Tibial nerve (tissue), 4 donors: ENCODE measurements around the gene FIP1L1. TPM values are rescaled to one million over a fixed set of nuclear protein-coding genes. Genes with fewer than 3 reads are reported as not detected.

Experiments
- DNase-seq, 2 donors: peaks; one replicate each; pipeline ENCODE4 v3.0.0-alpha.2; 2019; ENCODE audit warnings: low spot score in 2 of 2
- H3K27ac ChIP-seq, 4 donors: fragments of 200-600 bp; sonication (generic) in 3 of 4; one replicate each; pipeline ENCODE4 v1.5.1; 2017 to 2019; ENCODE audit warnings: mild to moderate bottlenecking in 1 of 4
- H3K27me3 ChIP-seq, 2 donors: fragments of 200-600 bp; sonication (generic) in 1 of 2; one replicate each; pipeline versions ENCODE4 v1.5.1 to v1.6.0; 2017 to 2019
- H3K36me3 ChIP-seq, 3 donors: fragments of 200-600 bp; sonication (generic); one replicate each; pipeline ENCODE4 v1.5.1; 2018 to 2019
- H3K4me1 ChIP-seq, 4 donors: fragments of 200-600 bp; sonication (generic) in 3 of 4; one replicate each; pipeline ENCODE4 v1.5.1; 2017 to 2019
- H3K4me3 ChIP-seq, 4 donors: fragments of 200-600 bp; sonication (generic) in 3 of 4; one replicate each; pipeline ENCODE4 v1.5.1; 2017 to 2019; ENCODE audit warnings: mild to moderate bottlenecking in 1 of 4, moderate library complexity in 1 of 4
- H3K9me3 ChIP-seq, 4 donors: fragments of 200-600 bp; sonication (generic) in 3 of 4; one replicate each; pipeline ENCODE4 v1.5.1; 2017 to 2019
- CTCF ChIP-seq, 5 experiments: fragments of 200-600 bp in 3 of 5; fragments of 450-650 bp in 2 of 5; sonication (generic) in 3 of 5; IDR thresholded peaks; one replicate each; pipeline ENCODE4 v1.5.1; 2016 to 2019; ENCODE audit warnings: antibody characterized with exemption in 5 of 5, mild to moderate bottlenecking in 3 of 5, moderate library complexity in 2 of 5
- EP300 ChIP-seq, 2 donors: sonication (generic); formaldehyde crosslinking; IDR thresholded peaks; one replicate each; pipeline ENCODE4 v1.6.1; 2017; ENCODE audit warnings: antibody characterized with exemption in 2 of 2, mild to moderate bottlenecking in 1 of 2
- POLR2A ChIP-seq, 2 donors: fragments of 450-650 bp; IDR thresholded peaks; one replicate each; pipeline ENCODE4 v1.6.1; 2017; ENCODE audit warnings: antibody characterized with exemption in 2 of 2, mild to moderate bottlenecking in 2 of 2, moderate library complexity in 2 of 2
- WGBS, 2 donors: methylation state at CpG; one replicate each; pipeline ENCODE4 v1.1.5; 2018; 5-methylcytosine and 5-hydroxymethylcytosine counted together
- total RNA-seq, 4 donors: library from RNA; depleted of rRNA; stranded (reverse); fragments of >200 nt; gene quantifications; one replicate each; pipeline ENCODE4 v1.1.0, GENCODE V29; 2016

FIP1L1 gene
- total RNA-seq, 4 donors from 2014 or later = 43.2 to 56.4 (median 51.8) TPM

DNA sequence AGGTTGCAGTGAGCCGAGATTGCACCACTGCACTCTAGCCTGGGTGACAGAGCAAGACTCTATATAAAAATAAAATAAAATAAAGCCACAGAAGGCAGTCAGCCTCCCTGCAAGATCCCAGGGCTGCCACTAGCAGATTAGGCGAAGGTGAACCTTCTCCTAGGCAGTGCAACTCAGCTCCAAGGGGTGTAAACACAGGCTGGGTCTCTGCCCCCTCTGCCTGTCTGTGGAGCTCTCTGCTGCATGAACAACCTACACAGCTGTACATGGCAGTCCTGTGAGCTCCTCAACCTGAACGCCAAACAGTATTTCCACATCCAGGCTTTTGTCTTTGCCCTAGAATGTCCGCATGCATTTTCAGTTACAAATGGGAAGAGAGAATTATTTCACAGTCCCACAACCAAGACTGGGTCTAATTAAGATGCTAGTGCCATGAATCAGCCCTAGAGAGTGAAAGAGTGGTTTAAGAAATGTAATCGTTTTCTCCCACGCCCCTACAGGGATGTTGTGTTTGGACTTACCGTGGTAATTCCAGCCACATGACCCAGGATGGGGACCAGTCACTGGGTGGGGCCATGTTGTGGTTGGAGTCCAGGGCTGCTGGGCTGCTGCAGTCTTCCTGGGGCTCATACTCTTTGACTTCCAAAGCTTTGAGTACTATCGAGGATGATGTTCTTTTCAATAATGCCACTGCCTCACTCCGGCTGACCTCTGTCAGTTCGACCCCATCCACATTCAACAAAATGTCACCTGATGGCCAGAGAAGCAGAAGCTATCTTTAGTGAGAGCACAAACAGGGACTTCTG lies 99.0 kb downstream of the FIP1L1 start:
- 72% methylated on average over 10 of the region's 10 CpGs for WGBS, 2 donors
- Histone ChIP-seq H3K27ac (peak overlapping the region in 1 of 4 donors; percentile 2), H3K36me3 (no peaks in the 10 kb centered on the region), H3K9me3 (no peaks in the 10 kb centered on the region), H3K27me3 (no peaks in the 10 kb centered on the region), H3K4me1 (peaks cover 0 to 17% (median 0%) of the 10 kb centered on the region in 4 donors), H3K4me3 (no peak overlapping the region)
- TF ChIP-seq POLR2A (IDR thresholded peaks at IDR 0.05) (no peak), CTCF (IDR thresholded peaks at IDR 0.05) (no peak), EP300 (IDR thresholded peaks at IDR 0.05) (no peak)
- DNase-seq = peak in 1 of 2 donors; percentile 25

DNA sequence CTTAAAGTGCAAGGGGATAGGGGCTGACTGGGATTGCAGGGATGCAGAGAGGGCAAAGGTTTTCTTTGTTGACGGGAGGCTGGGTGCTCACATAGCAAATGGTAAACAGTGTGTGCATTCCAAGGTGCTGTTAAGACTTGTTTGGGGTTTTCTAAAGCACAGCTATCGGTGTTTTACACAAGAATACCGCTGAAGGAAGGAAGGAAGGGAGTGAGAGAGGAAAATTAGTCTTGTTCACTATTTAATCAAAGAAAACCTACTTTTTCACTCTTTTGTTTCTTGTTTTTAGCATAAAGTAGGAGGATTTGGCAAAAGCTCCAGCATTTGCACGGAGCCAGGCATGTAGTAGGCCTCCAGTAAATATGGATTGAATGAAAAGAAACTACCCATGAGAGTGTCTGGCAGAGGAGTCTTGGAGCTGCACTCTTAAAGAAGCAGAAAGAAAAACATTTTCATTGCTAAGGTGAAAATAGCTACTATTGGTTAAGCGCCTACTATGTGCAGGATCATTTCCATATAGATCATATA lies 99.7 kb downstream of the FIP1L1 start:
- 55 to 59% methylated on average over 5 of the region's 5 CpGs for WGBS, 2 donors
- Histone ChIP-seq H3K4me3 (no peak overlapping the region), H3K9me3 (no peaks in the 10 kb centered on the region), H3K27ac (peak overlapping the region in 1 of 4 donors; percentile 2), H3K27me3 (no peaks in the 10 kb centered on the region), H3K36me3 (no peaks in the 10 kb centered on the region), H3K4me1 (peaks cover 0 to 17% (median 0%) of the 10 kb centered on the region in 4 donors)
- DNase-seq = no peak
- TF ChIP-seq EP300 (IDR thresholded peaks at IDR 0.05) (no peak), CTCF (IDR thresholded peaks at IDR 0.05) (no peak), POLR2A (IDR thresholded peaks at IDR 0.05) (no peak)

GRCh38 chr4:53477636-53478035 lies 100.2 kb downstream of the FIP1L1 start:
- Histone ChIP-seq H3K27me3 (no peaks in the 10 kb centered on the region), H3K4me1 (peaks cover 0 to 17% (median 0%) of the 10 kb centered on the region in 4 donors), H3K36me3 (no peaks in the 10 kb centered on the region), H3K4me3 (no peak overlapping the region), H3K9me3 (no peaks in the 10 kb centered on the region), H3K27ac (no peak overlapping the region)
- DNase-seq = no peak
- TF ChIP-seq POLR2A (IDR thresholded peaks at IDR 0.05) (no peak), EP300 (IDR thresholded peaks at IDR 0.05) (no peak), CTCF (IDR thresholded peaks at IDR 0.05) (no peak)
- WGBS, 2 donors = 76 to 89% methylated on average over 1 of the region's 1 CpG

DNA sequence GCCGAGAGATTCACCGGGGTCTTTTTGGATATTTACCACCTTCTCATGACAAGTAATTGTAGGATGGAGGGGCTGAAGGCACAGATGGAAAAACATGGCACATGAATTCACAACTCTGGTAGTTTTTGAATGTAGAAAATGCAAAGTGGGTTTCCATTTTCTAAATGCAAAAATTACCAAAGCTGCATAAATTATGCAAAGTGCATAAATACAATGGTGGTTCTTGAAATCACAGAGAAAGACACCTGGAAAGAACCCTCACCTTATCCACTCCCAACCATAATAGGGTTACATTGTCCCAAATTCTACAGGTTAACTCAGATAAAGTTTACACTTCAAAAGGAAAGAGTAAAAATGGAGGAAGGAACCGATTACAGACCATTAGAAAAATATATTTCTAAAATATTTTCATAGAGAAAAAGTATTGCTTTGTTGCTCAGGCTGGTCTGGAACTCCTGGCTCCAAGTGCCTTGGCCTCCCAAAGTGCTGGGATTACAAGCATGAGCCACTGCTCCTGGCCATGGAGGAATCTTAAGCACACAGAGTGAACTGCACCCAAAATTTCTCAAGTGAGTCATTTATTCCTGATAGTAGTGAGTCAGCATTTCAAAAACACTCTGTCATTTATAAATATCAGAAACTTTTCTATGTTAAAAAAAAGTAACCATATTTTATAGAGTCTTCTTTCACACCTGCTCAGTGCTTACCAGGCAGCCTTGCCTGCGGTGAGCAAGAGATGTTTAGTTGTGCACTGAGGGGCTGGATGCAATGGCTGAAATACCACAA lies 101.4 kb downstream of the FIP1L1 start:
- no peak overlapping the region for H3K4me3 ChIP-seq
- no peaks in the 10 kb centered on the region for H3K9me3 ChIP-seq
- H3K27me3 ChIP-seq = no peaks in the 10 kb centered on the region
- H3K36me3 ChIP-seq = no peaks in the 10 kb centered on the region
- H3K4me1 ChIP-seq = peaks cover 0 to 17% (median 0%) of the 10 kb centered on the region in 4 donors
- no peak overlapping the region for H3K27ac ChIP-seq
- WGBS, 2 donors = 92 to 96% methylated on average over 4 of the region's 4 CpGs
- no peak for DNase-seq
- TF ChIP-seq POLR2A (IDR thresholded peaks at IDR 0.05) = no peak
- TF ChIP-seq EP300 (IDR thresholded peaks at IDR 0.05) = no peak
- no peak for TF ChIP-seq CTCF (IDR thresholded peaks at IDR 0.05)
